RWPE1 (cell line): Measurements from ENCODE around the gene OR5T3.
"Not testable (repeated sequence)": the region's sequence is repeated elsewhere in the genome, so short reads cannot be mapped to it uniquely, and the experiment has no call there.

Experiments used
- CTCF ChIA-PET: fragments of 350-600 bp; sonication (Branson Sonifier 250); formaldehyde crosslinking; extraction: SDS; loops from one replicate; lab custom pipeline; 2021; lab: Yijun Ruan, JAX
- POLR2A ChIA-PET: fragments of 400-600 bp; formaldehyde crosslinking; extraction: SDS; loops from one replicate; lab custom pipeline; 2020; ENCODE audit warnings: antibody characterized with exemption; ENCODE audit not compliant: low non-redundant PET; lab: Yijun Ruan, JAX
- DNase-seq: peaks from one replicate; pipeline ENCODE4 v3.0.0; 2012; ENCODE audit warnings: low spot score
- H3K27ac ChIP-seq: fragments of 450-650 bp; 2 replicates; pipeline ENCODE4 v1.5.1; 2017
- CTCF ChIP-seq: fragments of 450-650 bp; conservative IDR thresholded peaks from 2 replicates; pipeline ENCODE4 v1.5.1; 2017; ENCODE audit warnings: low read depth, mild to moderate bottlenecking

Gene OR5T3

GRCh38 chr11:56251954-56252353 lies at the start of gene OR5T3:
Gene OR5T3 (plus strand): TSS chr11:56252254. CDS start chr11:56252254, 0 bp downstream.
- ChIA-PET POLR2A (no interaction called here), CTCF (no interaction called here)
- TF ChIP-seq CTCF, result no peak
- no peak for DNase-seq
- no peak within 1 kb of the TSS for H3K27ac ChIP-seq

GRCh38 chr11:56207790-56208189 lies 44.3 kb upstream of the OR5T3 start:
- H3K27ac ChIP-seq, result no peak overlapping the region
- TF ChIP-seq CTCF, result no peak
- ChIA-PET POLR2A (no interaction called here), CTCF (no interaction called here)
- no peak for DNase-seq

GRCh38 chr11:56214537-56214936 lies 37.5 kb upstream of the OR5T3 start:
- H3K27ac ChIP-seq, result no peak overlapping the region
- ChIA-PET POLR2A (no interaction called here), CTCF (no interaction called here)
- no peak for TF ChIP-seq CTCF
- DNase-seq, result no peak

GRCh38 chr11:56219735-56220134 lies 32.3 kb upstream of the OR5T3 start:
- H3K27ac ChIP-seq, POLR2A ChIA-PET, CTCF ChIA-PET, DNase-seq: not testable (repeated sequence)

- DNase-seq, result no peak
- CTCF ChIA-PET, result no interaction called here
- POLR2A ChIA-PET, result no interaction called here
- TF ChIP-seq CTCF, result no peak
- H3K27ac ChIP-seq, result no peak within 1 kb of the TSS
Measured at GRCh38 chr11:56234155-56234554, 17.9 kb upstream of the OR5T3 start, which contains the start of gene OR5T2. Gene OR5T2 (minus strand): TSS chr11:56234255. CDS start chr11:56233062, 1,193 bp downstream.

GRCh38 chr11:56271092-56271491 lies 19.0 kb downstream of the OR5T3 start:
- no peak overlapping the region for H3K27ac ChIP-seq
- POLR2A ChIA-PET, result no interaction called here
- TF ChIP-seq CTCF, result no peak
- CTCF ChIA-PET, result interaction anchor here (0.6 kb wide), 1 partner anchor 78 kb away, joined by 3 read pairs; no protein-coding TSS in a partner anchor
- DNase-seq, result no peak

- no peak for DNase-seq
- ChIA-PET CTCF (interaction anchor here (0.6 to 0.7 kb wide), 2 partner anchors 457 to 1893 kb away, joined by 3 to 5 read pairs; no protein-coding TSS in a partner anchor), POLR2A (no interaction called here)
- TF ChIP-seq CTCF, result no peak
- H3K27ac ChIP-seq, result no peak within 1 kb of the TSS
Measured at GRCh38 chr11:56273854-56274253, 21.8 kb downstream of the OR5T3 start, which contains the start of gene OR5T1. Gene OR5T1 (plus strand): TSS chr11:56274154. CDS start chr11:56275639, 1,485 bp downstream.
